Heart right ventricle (tissue), 16 donors: ENCODE data around the gene SRRD. TPM values are rescaled to one million over a fixed set of nuclear protein-coding genes. Genes with fewer than 3 reads are reported as not detected.
A peak's percentile ranks its signal among the peaks of the same experiment; 100 is the strongest.

Experiments
- ATAC-seq, 8 donors: fragments of 200-7000 bp; cut with Tn5 transposase; one replicate each; pipeline ENCODE4 v1.9.1; 2020; ENCODE audit warnings: mild to moderate bottlenecking in 8 of 8, moderate library complexity in 8 of 8, moderate number of reproducible peaks in 1 of 8
- DNase-seq, 2 donors: peaks; one replicate each; pipeline ENCODE4 v3.0.0-alpha.2; 2020
- H3K27ac ChIP-seq, 10 donors: fragments of 200-600 bp; sonication (generic) in 2 of 10; one replicate each; pipeline versions ENCODE4 v1.5.0 to v1.8.0; 2020 to 2022; ENCODE audit warnings: mild to moderate bottlenecking in 3 of 10
- H3K27me3 ChIP-seq, 7 donors: fragments of 200-600 bp; one replicate each; pipeline ENCODE4 v1.8.0; 2021 to 2022; ENCODE audit warnings: mild to moderate bottlenecking in 2 of 7
- H3K36me3 ChIP-seq, 9 donors: fragments of 200-600 bp; sonication (generic) in 1 of 9; one replicate each; pipeline versions ENCODE4 v1.5.0 to v1.8.0; 2020 to 2022; ENCODE audit warnings: mild to moderate bottlenecking in 2 of 9
- H3K4me1 ChIP-seq, 9 donors: fragments of 200-600 bp; sonication (generic) in 1 of 9; one replicate each; pipeline versions ENCODE4 v1.5.0 to v1.8.0; 2020 to 2022; ENCODE audit warnings: mild to moderate bottlenecking in 4 of 9
- H3K4me3 ChIP-seq, 10 donors: fragments of 200-600 bp; sonication (generic) in 2 of 10; one replicate each; pipeline versions ENCODE4 v1.5.0 to v1.8.0; 2020 to 2022; ENCODE audit warnings: mild to moderate bottlenecking in 7 of 10, moderate library complexity in 2 of 10
- H3K9me3 ChIP-seq, 11 donors: fragments of 200-600 bp in 10 of 11; sonication (generic) in 2 of 11; one replicate each; pipeline versions ENCODE4 v1.5.0 to v1.8.0; 2013 to 2022; ENCODE audit warnings: mild to moderate bottlenecking in 2 of 11, control low read depth in 1 of 11, moderate library complexity in 1 of 11
- CTCF ChIP-seq, 9 donors: fragments of 200-600 bp; sonication (generic) in 2 of 9; IDR thresholded peaks; one replicate each; pipeline versions ENCODE4 v1.5.0 to v1.8.0; 2021 to 2022; ENCODE audit warnings: antibody characterized with exemption in 9 of 9, mild to moderate bottlenecking in 5 of 9, moderate library complexity in 1 of 9
- WGBS, 2 donors: extraction: QIAGEN DNeasy Blood & Tissue Kit; methylation state at CpG; one replicate each; pipeline ENCODE4 v1.1.7; 2013; ENCODE audit warnings: inconsistent platforms in 1 of 2; 5-methylcytosine and 5-hydroxymethylcytosine counted together
- intact Hi-C, 10 donors: fragments of 100-400 bp; cut with DNase I; formaldehyde crosslinking; loops; one replicate each; pipeline versions ENCODE4 v1.11.1 to v1.14.2; 2022
- polyA plus RNA-seq, 2 donors: library from polyadenylated mRNA; stranded (reverse); fragments of 200-250 nt; gene quantifications; one replicate each; pipeline ENCODE4 v1.2.3, GENCODE V29; 2013
- total RNA-seq, 10 donors: library from RNA; stranded (reverse); fragmentation: NEBNext Ultra II Directional in 3 of 10; extraction: Animal tissue kit (Norgen Biotek cat#: 25700) in 3 of 10; gene quantifications; one replicate each; pipeline versions ENCODE4 v1.2.1 to v1.2.4, GENCODE V29; 2021 to 2023
- donor health status: Arrhythmogenic right ventricular cardiomyopathy.
- donor health status: ischemic (EF 13 %, LVEDD 7.1; RV severe dilation, severe dysfunction).
- donor health status: healthy with polysubstance abuse.
- donor health status: DM: no; HTN: yes; CAD: no.
- donor health status: DM: no; HTN: no; CAD: no.
- donor health status: ischemic (EF 25% LVEDD 6.9; RV normal size, moderate dysfunction).
- donor health status: ischemic (EF 25% LVEDD 5.7; RV mildly dilated, moderate dysfunction).
- donor health status: healthy.
- donor health status: DM: yes; HTN: yes; CAD: no.
- donor health status: Ischemic cardiomyopathy.
- donor health status: ischemic (EF 35%, LVEDD 5.7; RV mildly dilated, moderate dysfunction).
- donor health status: nonischemic (EF 11% LVEDD 7.7; RV severe dilation, severe dysfunction).
- donor health status: DM: yes; HTN: yes; CAD: no.
- donor health status: PGD.
- donor health status: ischemic (EF 29% LVEDD 5.4; RV normal size, mild dysfunction).
- donor health status: nonischemic (EF 23%, LVEDD 6.1; RV moderate dilation, normal function).

SRRD gene
- total and polyA plus RNA-seq, 12 donors: 11.9 to 26.3 (median 20.7) TPM

GRCh38 chr22:26460202-26460601, 23.5 kb upstream of the SRRD start:
- H3K9me3 ChIP-seq: no peaks in the 10 kb centered on the region
- TF ChIP-seq CTCF (IDR thresholded peaks at IDR 0.05): no peak
- 74 to 79% methylated on average over 6 of the region's 6 CpGs for WGBS, 2 donors
- DNase-seq (no peak), ATAC-seq (no peak)
- H3K36me3 ChIP-seq: peaks cover 0 to 98% (median 40%) of the 10 kb centered on the region in 9 donors
- H3K4me3 ChIP-seq: no peak overlapping the region
- no peak overlapping the region for H3K27ac ChIP-seq
- no peaks in the 10 kb centered on the region for H3K27me3 ChIP-seq
- intact Hi-C loops: loop anchor here in 8 of 10 donors (2.0 to 10.0 kb wide), 8 partner anchors 61 to 803 kb away; no protein-coding TSS in a partner anchor
- peaks cover 0 to 21% (median 3%) of the 10 kb centered on the region in 9 donors for H3K4me1 ChIP-seq

- H3K9me3 ChIP-seq: no peaks in the 10 kb centered on the region
- H3K36me3 ChIP-seq: peaks cover 0 to 100% (median 44%) of the 10 kb centered on the region in 9 donors
- peak; percentile 49 to 50 for DNase-seq
- peak in 7 of 8 donors; percentile 45 to 72 (median 61) for ATAC-seq
- peaks cover 0 to 21% (median 3%) of the 10 kb centered on the region in 9 donors for H3K4me1 ChIP-seq
- 34 to 35% methylated on average over 3 of the region's 3 CpGs for WGBS, 2 donors
- TF ChIP-seq CTCF (IDR thresholded peaks at IDR 0.05): peak; percentile 42 to 80 (median 72)
- intact Hi-C loops: loop anchor here in 8 of 10 donors (2.0 to 10.0 kb wide), 8 partner anchors 62 to 804 kb away; no protein-coding TSS in a partner anchor
- no peak overlapping the region for H3K27ac ChIP-seq
- no peaks in the 10 kb centered on the region for H3K27me3 ChIP-seq
- H3K4me3 ChIP-seq: no peak overlapping the region
Measured at GRCh38 chr22:26461188-26461810, 22.4 kb upstream of the SRRD start.

GRCh38 chr22:26462051-26462450, 21.6 kb upstream of the SRRD start:
- H3K4me1 ChIP-seq: peaks cover 0 to 21% (median 3%) of the 10 kb centered on the region in 9 donors
- intact Hi-C loops: loop anchor here in 6 of 10 donors (5.0 to 10.0 kb wide), 6 partner anchors 65 to 805 kb away; no protein-coding TSS in a partner anchor
- peaks cover 0 to 100% (median 50%) of the 10 kb centered on the region in 9 donors for H3K36me3 ChIP-seq
- no peak for TF ChIP-seq CTCF (IDR thresholded peaks at IDR 0.05)
- no peaks in the 10 kb centered on the region for H3K9me3 ChIP-seq
- no peaks in the 10 kb centered on the region for H3K27me3 ChIP-seq
- ATAC-seq (no peak), DNase-seq (no peak)
- H3K4me3 ChIP-seq: no peak overlapping the region
- WGBS, 2 donors: 94 to 98% methylated on average over 5 of the region's 5 CpGs
- H3K27ac ChIP-seq: no peak overlapping the region

GRCh38 chr22:26462641-26463040, 21.0 kb upstream of the SRRD start:
- no peak for TF ChIP-seq CTCF (IDR thresholded peaks at IDR 0.05)
- WGBS, 2 donors: 82 to 87% methylated on average over 3 of the region's 3 CpGs
- peaks cover 0 to 100% (median 52%) of the 10 kb centered on the region in 9 donors for H3K36me3 ChIP-seq

More at GRCh38 chr22:26462641-26463040, 21.0 kb upstream of the SRRD start:
- intact Hi-C loops: loop anchor here in 6 of 10 donors (5.0 to 10.0 kb wide), 6 partner anchors 65 to 805 kb away; no protein-coding TSS in a partner anchor
- peaks cover 0 to 21% (median 3%) of the 10 kb centered on the region in 9 donors for H3K4me1 ChIP-seq
- ATAC-seq (no peak), DNase-seq (no peak)
- H3K27ac ChIP-seq: no peak overlapping the region
- H3K27me3 ChIP-seq: no peaks in the 10 kb centered on the region
- H3K4me3 ChIP-seq: no peak overlapping the region
- no peaks in the 10 kb centered on the region for H3K9me3 ChIP-seq
